GM10266 (cell line): ENCODE measurements around the gene INF2.

Experiments used
- DNase-seq: peaks from one replicate; pipeline ENCODE4 v3.0.0; 2012; ENCODE audit errors: extremely low spot score
- TF ChIP-seq, protein P1 (sequence below): IDR thresholded peaks from 2 replicates; pipeline ENCODE4 v1.5.1; 2012; ENCODE audit warnings: mild to moderate bottlenecking, low read depth; ENCODE audit not compliant: control insufficient read depth, insufficient read depth; ENCODE audit errors: missing control alignments

INF2 gene

DNA sequence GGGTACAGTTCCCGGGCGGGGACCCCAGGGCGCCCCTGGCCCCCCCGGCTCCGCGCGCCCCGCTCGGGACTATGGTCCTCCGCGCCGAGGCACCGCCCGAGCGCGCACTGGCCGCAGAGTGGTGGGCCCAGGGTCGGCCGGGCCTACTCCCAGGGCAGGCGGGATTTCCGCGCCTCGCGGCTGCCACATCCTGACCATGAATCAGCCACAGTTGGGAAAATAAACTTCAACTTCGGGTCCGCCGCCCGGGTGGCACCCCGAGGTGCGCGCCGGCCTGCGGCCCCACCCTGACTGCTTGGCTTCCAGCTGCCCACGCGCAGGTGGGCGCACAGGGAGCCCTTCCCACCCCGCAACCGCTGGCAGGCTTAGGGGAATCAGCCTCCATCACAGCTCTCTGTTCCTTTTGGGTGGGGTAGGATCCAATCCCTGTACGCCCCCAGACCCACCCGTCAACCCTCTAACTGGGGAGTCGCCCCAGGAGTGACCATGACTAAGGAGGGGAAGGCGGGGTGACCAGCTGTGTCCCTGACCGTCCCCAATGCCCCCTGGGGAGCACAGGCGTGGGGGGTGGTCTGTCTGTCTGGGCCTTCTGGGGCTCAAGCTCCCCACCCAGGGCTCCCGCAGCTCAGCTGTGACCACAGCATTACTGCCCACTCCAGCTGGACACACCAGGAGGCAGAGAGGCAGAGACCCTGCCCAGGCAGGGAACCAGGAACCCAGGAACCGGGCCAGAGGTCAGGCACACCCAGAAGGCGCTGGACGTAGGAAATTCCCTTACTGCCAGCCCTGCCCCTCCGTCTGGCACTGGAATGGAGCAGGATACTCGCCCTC lies 678 bp downstream of the INF2 start:
- TF ChIP-seq, protein P1, sequence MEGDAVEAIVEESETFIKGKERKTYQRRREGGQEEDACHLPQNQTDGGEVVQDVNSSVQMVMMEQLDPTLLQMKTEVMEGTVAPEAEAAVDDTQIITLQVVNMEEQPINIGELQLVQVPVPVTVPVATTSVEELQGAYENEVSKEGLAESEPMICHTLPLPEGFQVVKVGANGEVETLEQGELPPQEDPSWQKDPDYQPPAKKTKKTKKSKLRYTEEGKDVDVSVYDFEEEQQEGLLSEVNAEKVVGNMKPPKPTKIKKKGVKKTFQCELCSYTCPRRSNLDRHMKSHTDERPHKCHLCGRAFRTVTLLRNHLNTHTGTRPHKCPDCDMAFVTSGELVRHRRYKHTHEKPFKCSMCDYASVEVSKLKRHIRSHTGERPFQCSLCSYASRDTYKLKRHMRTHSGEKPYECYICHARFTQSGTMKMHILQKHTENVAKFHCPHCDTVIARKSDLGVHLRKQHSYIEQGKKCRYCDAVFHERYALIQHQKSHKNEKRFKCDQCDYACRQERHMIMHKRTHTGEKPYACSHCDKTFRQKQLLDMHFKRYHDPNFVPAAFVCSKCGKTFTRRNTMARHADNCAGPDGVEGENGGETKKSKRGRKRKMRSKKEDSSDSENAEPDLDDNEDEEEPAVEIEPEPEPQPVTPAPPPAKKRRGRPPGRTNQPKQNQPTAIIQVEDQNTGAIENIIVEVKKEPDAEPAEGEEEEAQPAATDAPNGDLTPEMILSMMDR = no peak
- DNase-seq = no peak

DNA sequence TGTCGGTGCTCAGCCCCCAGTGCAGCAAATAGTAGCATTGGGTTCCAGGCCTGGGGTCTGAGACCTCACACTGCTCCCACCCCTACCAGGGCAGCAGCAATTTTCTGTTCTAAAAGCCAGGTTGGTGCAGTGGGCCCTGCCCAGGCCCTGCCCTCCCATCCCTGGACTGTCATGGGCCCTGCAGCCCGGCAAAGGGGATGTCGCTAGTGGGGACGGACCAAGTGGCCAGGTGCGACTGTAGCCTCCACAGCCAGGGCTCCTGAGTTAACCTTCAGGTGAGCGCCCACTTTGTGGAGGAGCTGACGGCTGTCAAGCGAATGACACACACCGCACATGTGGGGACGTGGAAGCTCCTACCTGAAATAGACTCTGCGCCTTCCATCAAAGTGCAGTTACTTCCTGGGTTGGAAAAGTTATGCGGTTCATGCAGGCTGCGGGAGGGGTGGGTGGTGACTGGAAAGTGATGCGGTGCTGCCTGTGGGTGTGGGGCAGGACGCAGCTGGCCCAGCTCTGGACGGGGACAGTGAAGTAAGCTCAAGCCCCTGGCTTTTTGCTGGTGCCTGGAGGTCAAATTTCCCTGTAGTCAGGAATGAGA lies 1.5 kb downstream of the INF2 start:
- TF ChIP-seq, protein P1 = no peak
- no peak for DNase-seq

DNA sequence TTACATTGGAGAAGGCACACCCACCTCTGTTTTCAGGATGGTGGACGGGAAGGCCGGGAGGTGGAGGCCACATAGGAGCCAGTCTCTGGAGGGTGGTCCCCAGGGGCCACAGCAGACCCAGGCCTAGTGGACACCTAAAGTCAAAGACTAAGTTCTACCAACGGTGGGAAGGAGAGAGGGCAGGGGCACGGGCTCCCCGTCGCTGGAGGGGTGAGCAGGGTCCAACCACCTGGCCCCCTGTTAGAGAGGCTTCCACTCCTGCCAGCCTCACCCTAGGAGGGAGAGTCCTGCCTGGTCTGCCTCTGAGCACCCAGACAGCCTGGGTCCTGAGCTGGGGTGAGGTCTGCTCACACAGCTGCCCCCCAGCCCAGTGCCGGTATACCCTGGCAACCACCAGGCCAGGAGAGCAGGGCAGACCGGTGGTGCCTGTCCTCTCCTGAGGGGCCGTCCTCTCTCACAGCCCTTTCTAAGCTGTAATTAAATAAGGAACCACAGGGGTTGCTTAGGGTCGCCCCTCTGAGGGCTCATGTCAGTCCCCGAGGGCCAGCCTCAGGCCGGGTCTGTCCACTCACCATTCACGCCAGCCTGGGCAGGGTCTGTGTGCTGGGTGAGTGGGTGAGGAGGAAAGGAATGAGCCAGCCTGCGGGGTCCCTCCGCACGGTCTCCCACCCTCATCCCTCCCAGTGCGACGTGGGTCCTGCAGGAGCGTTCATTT lies 2.3 kb downstream of the INF2 start:
- no peak for DNase-seq
- TF ChIP-seq, protein P1 = no peak

DNA sequence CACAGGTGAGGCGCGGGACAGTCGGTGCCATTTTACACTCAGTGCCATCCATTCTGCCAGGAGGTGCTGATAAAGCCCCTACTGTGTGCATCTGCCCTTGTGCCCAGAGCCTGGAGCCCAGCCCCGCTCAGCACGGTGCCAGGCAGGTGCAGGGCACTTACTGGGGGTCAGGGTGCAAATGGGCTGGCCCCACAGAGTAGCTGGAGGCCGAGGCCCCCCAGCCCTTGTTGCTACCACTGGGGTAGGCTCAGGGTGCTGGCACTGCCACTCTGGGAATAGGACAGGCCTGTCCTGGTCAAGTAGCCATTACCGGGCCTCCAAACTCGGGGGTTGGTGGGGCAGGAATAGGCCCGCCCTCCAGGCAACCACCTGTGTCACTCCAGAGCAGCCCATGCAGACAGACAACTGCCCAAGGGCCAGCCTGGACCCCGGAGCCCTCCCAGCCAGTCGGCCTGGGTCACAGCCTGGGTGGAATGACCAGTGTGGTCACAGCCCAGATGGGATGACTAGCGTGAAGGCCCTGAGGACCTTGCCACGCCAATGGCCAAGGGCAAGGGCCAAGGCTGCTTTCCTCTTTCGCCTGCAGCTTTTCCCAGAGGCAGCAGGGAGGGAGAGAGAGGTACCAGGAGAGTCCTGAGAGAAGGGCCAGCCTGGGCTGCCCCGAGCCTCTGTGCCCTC lies 3.0 kb downstream of the INF2 start:
- TF ChIP-seq, protein P1 = no peak

DNA sequence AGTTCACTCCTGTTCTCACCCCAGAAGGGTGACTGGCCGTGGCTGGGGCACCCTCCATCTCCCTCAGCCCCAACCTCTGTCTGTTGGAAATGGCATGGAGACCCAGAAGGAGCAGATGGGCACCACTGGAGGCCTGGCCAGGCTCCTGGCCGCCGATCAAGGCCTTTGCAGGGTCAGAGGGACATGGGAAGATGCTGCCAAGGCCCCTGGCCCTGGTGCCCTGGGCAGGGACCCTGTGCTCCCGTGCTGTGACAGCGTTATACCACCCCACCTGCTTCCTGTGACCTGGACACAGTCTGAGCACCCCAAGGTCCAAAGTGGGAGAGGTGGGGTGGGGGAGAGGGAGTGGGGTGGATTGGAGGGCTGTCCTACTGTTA lies 3.5 kb downstream of the INF2 start:
- DNase-seq = no peak
- TF ChIP-seq, protein P1 = no peak

More for the DNA sequence above, 3.0 kb downstream of the INF2 start:
- DNase-seq = no peak

DNA sequence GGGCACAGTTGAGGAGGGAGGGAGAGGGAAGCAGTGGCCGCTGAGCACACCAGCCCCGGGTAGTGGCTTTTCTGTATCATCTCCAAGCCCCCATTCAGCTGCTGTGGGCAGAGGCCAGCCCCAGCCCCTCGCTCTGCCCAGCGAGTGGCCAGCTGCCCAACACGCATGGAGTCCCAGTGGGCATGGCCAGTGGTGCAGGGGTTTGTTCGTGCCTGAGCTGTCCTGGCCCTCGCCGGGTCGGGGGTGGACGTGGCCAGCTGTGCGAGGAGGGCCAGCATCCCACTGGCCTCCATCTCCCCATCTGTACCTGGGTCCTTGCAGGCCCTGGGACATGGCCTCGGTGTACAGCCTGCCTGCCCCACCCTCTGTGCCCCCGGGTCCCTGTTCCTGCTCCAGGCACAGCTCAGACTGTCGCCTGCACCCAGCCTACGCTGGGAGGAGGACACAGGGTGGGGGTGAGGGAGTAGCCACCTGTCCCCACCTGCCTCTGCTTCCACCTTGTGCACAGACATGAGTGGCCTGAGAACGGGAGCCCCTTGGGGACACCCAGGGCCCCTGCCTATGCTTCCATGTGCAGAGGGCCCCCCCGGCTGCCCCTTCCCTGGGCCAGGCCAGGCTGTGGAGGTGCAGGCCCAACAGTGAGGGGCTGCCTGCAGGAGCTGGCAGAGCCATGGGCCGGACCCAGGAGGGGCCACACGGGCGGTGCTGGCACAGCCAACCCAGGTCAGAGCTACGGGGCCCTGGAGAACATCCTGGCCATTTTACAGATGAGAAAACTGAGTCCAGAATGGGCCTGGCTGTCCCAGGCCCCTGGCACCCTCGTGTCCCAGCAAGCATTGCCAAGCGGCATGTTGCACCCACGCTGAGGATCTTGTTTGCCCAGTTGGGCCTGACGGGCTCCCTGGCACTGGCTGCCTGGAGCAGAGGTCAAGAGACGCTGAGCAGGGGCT lies 4.3 kb downstream of the INF2 start:
- no peak for DNase-seq
- TF ChIP-seq, protein P1 = no peak
